Measurements from ENCODE around the gene CPT1C. TPM values are rescaled to one million over a fixed set of nuclear protein-coding genes. Genes with fewer than 3 reads are reported as not detected.

CPT1C gene
- 133 TPM for total RNA-seq (ENCODE audit: unreplicated experiment)
- long read RNA-seq, partial matches to known transcripts = 19 of 39 reads
- long read RNA-seq, other reads (novel, unspliced or antisense) = 13 of 39 reads

GRCh38 chr19:49690656-49691242 lies at the start of gene CPT1C:
TSS of gene CPT1C (plus strand) at chr19:49691116. CDS start at chr19:49692253, 1,137 bp downstream.
- H3K27me3 Mint-ChIP-seq (ENCODE audit: unreplicated experiment) = peaks cover 18% of the 10 kb centered on the region
- peak within 1 kb of the TSS; percentile 98 for H3K27ac Mint-ChIP-seq (ENCODE audit: unreplicated experiment)
- TF ChIP-seq CTCF (IDR thresholded peaks at IDR 0.05; ENCODE audit: partially characterized antibody, unreplicated experiment) = no peak
- DNase-seq = peak; percentile 93
- peak within 1 kb of the TSS; percentile 99 for H3K4me3 Mint-ChIP-seq (ENCODE audit: unreplicated experiment)
- peaks cover 10% of the 10 kb centered on the region for H3K4me1 Mint-ChIP-seq (ENCODE audit: low read depth, unreplicated experiment)
- H3K9me3 Mint-ChIP-seq (ENCODE audit: unreplicated experiment) = peaks cover 17% of the 10 kb centered on the region
- no peaks in the 10 kb centered on the region for H3K36me3 Mint-ChIP-seq (ENCODE audit: unreplicated experiment)

GRCh38 chr19:49641688-49642491 lies 49.0 kb upstream of the CPT1C start, which contains the start of gene SCAF1:
TSS of gene SCAF1 (plus strand) at chr19:49642209. CDS start at chr19:49645027, 2,818 bp downstream.
- peak; percentile 99 for DNase-seq
- Mint-ChIP-seq H3K4me1 (ENCODE audit: low read depth, unreplicated experiment) (peaks cover 38% of the 10 kb centered on the region), H3K9me3 (ENCODE audit: unreplicated experiment) (peaks cover 14% of the 10 kb centered on the region), H3K27me3 (ENCODE audit: unreplicated experiment) (peaks cover 11% of the 10 kb centered on the region), H3K36me3 (ENCODE audit: unreplicated experiment) (no peaks in the 10 kb centered on the region), H3K4me3 (ENCODE audit: unreplicated experiment) (peak within 1 kb of the TSS; percentile 100), H3K27ac (ENCODE audit: unreplicated experiment) (peak within 1 kb of the TSS; percentile 97)
- no peak for TF ChIP-seq CTCF (IDR thresholded peaks at IDR 0.05; ENCODE audit: partially characterized antibody, unreplicated experiment)

- Mint-ChIP-seq H3K4me3 (ENCODE audit: unreplicated experiment) (peak overlapping the region; percentile 100), H3K4me1 (ENCODE audit: low read depth, unreplicated experiment) (peaks cover 38% of the 10 kb centered on the region), H3K27ac (ENCODE audit: unreplicated experiment) (peak overlapping the region; percentile 96), H3K9me3 (ENCODE audit: unreplicated experiment) (peaks cover 14% of the 10 kb centered on the region), H3K27me3 (ENCODE audit: unreplicated experiment) (peaks cover 11% of the 10 kb centered on the region), H3K36me3 (ENCODE audit: unreplicated experiment) (no peaks in the 10 kb centered on the region)
- DNase-seq = no peak
- TF ChIP-seq CTCF (IDR thresholded peaks at IDR 0.05; ENCODE audit: partially characterized antibody, unreplicated experiment) = no peak
These were observed 48.4 kb upstream of the CPT1C start for GRCh38 chr19:49642492-49643035.

GRCh38 chr19:49643466-49643865 lies 47.5 kb upstream of the CPT1C start:
- no peak for DNase-seq
- peak overlapping the region; percentile 6 for H3K27ac Mint-ChIP-seq (ENCODE audit: unreplicated experiment)
- peaks cover 7% of the 10 kb centered on the region for H3K27me3 Mint-ChIP-seq (ENCODE audit: unreplicated experiment)
- H3K4me3 Mint-ChIP-seq (ENCODE audit: unreplicated experiment) = peak overlapping the region; percentile 100
- H3K36me3 Mint-ChIP-seq (ENCODE audit: unreplicated experiment) = no peaks in the 10 kb centered on the region
- peaks cover 34% of the 10 kb centered on the region for H3K4me1 Mint-ChIP-seq (ENCODE audit: low read depth, unreplicated experiment)
- peaks cover 12% of the 10 kb centered on the region for H3K9me3 Mint-ChIP-seq (ENCODE audit: unreplicated experiment)
- no peak for TF ChIP-seq CTCF (IDR thresholded peaks at IDR 0.05; ENCODE audit: partially characterized antibody, unreplicated experiment)

Measured in glutamatergic neuron (in vitro differentiated cells).